Spleen (tissue), 11 donors: Measurements from ENCODE around the gene PDXK. TPM values are rescaled to one million over a fixed set of nuclear protein-coding genes. Genes with fewer than 3 reads are reported as not detected.
A peak's percentile ranks its signal among the peaks of the same experiment; 100 is the strongest.

ENCODE experiments used
- DNase-seq: peaks from one replicate; pipeline ENCODE4 v3.0.0-alpha.2; 2020
- H3K27ac ChIP-seq, 8 donors: fragments of 200-600 bp; sonication (generic) in 7 of 8; 1 replicate in 4 of 8; 2 replicates in 4 of 8; pipeline versions ENCODE4 v1.5.0 to v1.8.0; 2016 to 2021; ENCODE audit warnings: inconsistent platforms in 4 of 8, mild to moderate bottlenecking in 4 of 8, moderate library complexity in 1 of 8
- H3K27me3 ChIP-seq, 7 donors: fragments of 200-600 bp; sonication (generic) in 6 of 7; replicated peaks in 1 of 7; 1 replicate in 4 of 7; 2 replicates in 3 of 7; pipeline versions ENCODE4 v1.5.0 to v1.8.0; 2016 to 2021; ENCODE audit warnings: inconsistent platforms in 3 of 7, mild to moderate bottlenecking in 1 of 7
- H3K36me3 ChIP-seq, 6 donors: fragments of 200-600 bp; sonication (generic) in 5 of 6; 1 replicate in 4 of 6; 2 replicates in 2 of 6; pipeline versions ENCODE4 v1.5.0 to v1.8.0; 2016 to 2021; ENCODE audit warnings: inconsistent platforms in 2 of 6
- H3K4me1 ChIP-seq, 6 donors: fragments of 200-600 bp; sonication (generic) in 5 of 6; 1 replicate in 3 of 6; 2 replicates in 3 of 6; pipeline versions ENCODE4 v1.5.0 to v1.8.0; 2016 to 2021; ENCODE audit warnings: inconsistent platforms in 3 of 6
- H3K4me3 ChIP-seq, 8 donors: fragments of 200-600 bp; sonication (generic) in 7 of 8; 1 replicate in 4 of 8; 2 replicates in 4 of 8; pipeline versions ENCODE4 v1.5.0 to v1.8.0; 2016 to 2021; ENCODE audit warnings: inconsistent platforms in 4 of 8, mild to moderate bottlenecking in 4 of 8, moderate library complexity in 2 of 8
- H3K9me3 ChIP-seq, 8 donors: fragments of 200-600 bp; sonication (generic) in 7 of 8; 1 replicate in 4 of 8; 2 replicates in 4 of 8; pipeline versions ENCODE4 v1.5.0 to v1.8.0; 2016 to 2021; ENCODE audit warnings: inconsistent platforms in 4 of 8
- POLR2A ChIP-seq, 3 donors: fragments of 450-650 bp; IDR thresholded peaks; one replicate each; pipeline ENCODE4 v1.5.1; 2017; ENCODE audit warnings: antibody characterized with exemption in 3 of 3, mild to moderate bottlenecking in 1 of 3
- POLR2AphosphoS5 ChIP-seq, 3 donors: sonication (generic); formaldehyde crosslinking; IDR thresholded peaks; one replicate each; pipeline ENCODE4 v1.5.1; 2017; ENCODE audit warnings: antibody characterized with exemption in 3 of 3
- WGBS, 5 donors: extraction: QIAGEN DNeasy Blood & Tissue Kit in 3 of 5; methylation state at CpG; one replicate each; pipeline versions ENCODE4 v1.1.5 to v1.1.7; 2013 to 2018; 5-methylcytosine and 5-hydroxymethylcytosine counted together
- intact Hi-C: fragments of 100-400 bp; cut with DNase I; formaldehyde crosslinking; loops from one replicate; pipeline ENCODE4 v1.15.0; 2023; ENCODE audit warnings: low total_unique reads
- polyA plus RNA-seq, 3 donors: library from polyadenylated mRNA; stranded (reverse); fragments of 200-250 nt; gene quantifications; one replicate each; pipeline ENCODE4 v1.2.1, GENCODE V29; 2013
- total RNA-seq, 7 donors: library from RNA; depleted of rRNA in 3 of 7; stranded (reverse); fragments of >200 nt in 3 of 7; fragmentation: NEBNext Ultra II Directional in 4 of 7; extraction: Animal tissue kit (Norgen Biotek cat#: 25700) in 4 of 7; gene quantifications; one replicate each; pipeline versions ENCODE4 v1.1.0 to v1.2.1, GENCODE V29; 2016 to 2021
- TF ChIP-seq, protein P1 (sequence below), 11 experiments: fragments of 200-600 bp in 7 of 11; fragments of 450-650 bp in 4 of 11; sonication (generic) in 4 of 11; IDR thresholded peaks in 8 of 11; conservative IDR thresholded peaks in 3 of 11; 1 replicate in 7 of 11; 2 replicates in 4 of 11; pipeline versions ENCODE4 v1.4.0 to v1.8.0; 2016 to 2021; ENCODE audit warnings: antibody characterized with exemption in 11 of 11, inconsistent platforms in 4 of 11, mild to moderate bottlenecking in 1 of 11
- donor health status: healthy with polysubstance abuse.
- donor health status: DM: no; HTN: no; CAD: no; lungs with moderate emphysema.
- donor health status: DM: no; HTN: no; CAD: no.
- donor health status: Bipolar disorder and iron deficiency.
- donor health status: healthy.
- donor health status: DM: no; HTN: no; CAD: no.
- donor health status: DM: yes; HTN: yes; CAD: no.

The PDXK gene
- total and polyA plus RNA-seq, 10 donors = 17.9 to 82.9 (median 51.0) TPM

GRCh38 chr21:43731891-43732711 is 13.2 kb downstream of the PDXK start:
- no peak for DNase-seq
- H3K9me3 ChIP-seq = no peaks in the 10 kb centered on the region
- peak overlapping the region in 1 of 8 donors; percentile 56 for H3K27ac ChIP-seq
- peaks cover 0 to 54% (median 16%) of the 10 kb centered on the region in 6 donors for H3K36me3 ChIP-seq
- peaks cover 16 to 84% (median 45%) of the 10 kb centered on the region in 6 donors for H3K4me1 ChIP-seq
- no peak overlapping the region for H3K4me3 ChIP-seq
- intact Hi-C loops = no loop called here
- no peak for TF ChIP-seq POLR2A (IDR thresholded peaks at IDR 0.05)
- TF ChIP-seq, protein P1, sequence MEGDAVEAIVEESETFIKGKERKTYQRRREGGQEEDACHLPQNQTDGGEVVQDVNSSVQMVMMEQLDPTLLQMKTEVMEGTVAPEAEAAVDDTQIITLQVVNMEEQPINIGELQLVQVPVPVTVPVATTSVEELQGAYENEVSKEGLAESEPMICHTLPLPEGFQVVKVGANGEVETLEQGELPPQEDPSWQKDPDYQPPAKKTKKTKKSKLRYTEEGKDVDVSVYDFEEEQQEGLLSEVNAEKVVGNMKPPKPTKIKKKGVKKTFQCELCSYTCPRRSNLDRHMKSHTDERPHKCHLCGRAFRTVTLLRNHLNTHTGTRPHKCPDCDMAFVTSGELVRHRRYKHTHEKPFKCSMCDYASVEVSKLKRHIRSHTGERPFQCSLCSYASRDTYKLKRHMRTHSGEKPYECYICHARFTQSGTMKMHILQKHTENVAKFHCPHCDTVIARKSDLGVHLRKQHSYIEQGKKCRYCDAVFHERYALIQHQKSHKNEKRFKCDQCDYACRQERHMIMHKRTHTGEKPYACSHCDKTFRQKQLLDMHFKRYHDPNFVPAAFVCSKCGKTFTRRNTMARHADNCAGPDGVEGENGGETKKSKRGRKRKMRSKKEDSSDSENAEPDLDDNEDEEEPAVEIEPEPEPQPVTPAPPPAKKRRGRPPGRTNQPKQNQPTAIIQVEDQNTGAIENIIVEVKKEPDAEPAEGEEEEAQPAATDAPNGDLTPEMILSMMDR (IDR thresholded peaks at IDR 0.05 in 8 of 11, conservative IDR thresholded peaks at IDR 0.05 in 3 of 11) = no peak
- no peak for TF ChIP-seq POLR2AphosphoS5 (IDR thresholded peaks at IDR 0.05)
- H3K27me3 ChIP-seq = no peaks in the 10 kb centered on the region
- 85 to 92% (median 87%) methylated on average over 19 to 23 of the region's 23 CpGs for WGBS, 5 donors

- H3K36me3 ChIP-seq = peaks cover 0 to 63% (median 21%) of the 10 kb centered on the region in 6 donors
- TF ChIP-seq POLR2AphosphoS5 (IDR thresholded peaks at IDR 0.05) (no peak), POLR2A (IDR thresholded peaks at IDR 0.05) (no peak)
- TF ChIP-seq, protein P1 (IDR thresholded peaks at IDR 0.05 in 8 of 11, conservative IDR thresholded peaks at IDR 0.05 in 3 of 11) = no peak
- peak overlapping the region in 2 of 8 donors; percentile 56 for H3K27ac ChIP-seq
- peaks cover 6 to 74% (median 35%) of the 10 kb centered on the region in 6 donors for H3K4me1 ChIP-seq
- H3K4me3 ChIP-seq = peak overlapping the region in 1 of 8 donors; percentile 10
- H3K27me3 ChIP-seq = no peaks in the 10 kb centered on the region
- no peak for DNase-seq
- 39 to 72% (median 63%) methylated on average over 9 to 10 of the region's 10 CpGs for WGBS, 5 donors
- no peaks in the 10 kb centered on the region for H3K9me3 ChIP-seq
- intact Hi-C loops = no loop called here
Measured at GRCh38 chr21:43733060-43733459, 14.1 kb downstream of the PDXK start.

DNA sequence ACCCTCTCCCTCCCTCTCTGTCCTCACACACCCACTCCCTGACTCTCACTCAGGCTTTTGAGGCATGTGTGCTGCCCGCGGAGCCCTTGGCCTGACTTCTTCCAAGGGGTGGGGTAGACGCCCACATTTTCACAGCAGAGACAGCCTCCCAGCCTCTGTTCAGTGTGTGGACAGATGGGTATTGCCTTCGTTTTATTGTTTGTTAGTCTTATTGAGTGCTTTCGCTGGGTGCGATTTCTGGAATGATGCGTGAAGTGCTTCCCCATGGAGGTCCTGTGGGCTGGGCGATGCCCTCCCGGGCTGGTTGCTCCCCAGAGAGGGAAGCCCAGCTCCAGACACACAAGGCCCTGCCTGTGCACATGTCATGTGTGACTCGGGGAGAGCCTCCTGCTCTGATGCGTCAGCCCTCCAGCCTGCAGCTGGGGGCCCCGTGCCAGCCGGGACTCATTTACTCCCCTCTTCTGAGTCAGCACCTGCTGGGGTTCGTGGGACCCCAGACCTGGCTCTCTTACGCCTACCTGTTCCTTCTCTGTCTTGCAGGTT is 14.7 kb downstream of the PDXK start:
- WGBS, 5 donors = 66 to 91% (median 80%) methylated on average over 15 of the region's 15 CpGs
- no peak for DNase-seq
- H3K36me3 ChIP-seq = peaks cover 0 to 67% (median 21%) of the 10 kb centered on the region in 6 donors
- no peaks in the 10 kb centered on the region for H3K9me3 ChIP-seq
- peak overlapping the region in 1 of 8 donors; percentile 10 for H3K4me3 ChIP-seq
- no peaks in the 10 kb centered on the region for H3K27me3 ChIP-seq
- TF ChIP-seq, protein P1 (IDR thresholded peaks at IDR 0.05 in 8 of 11, conservative IDR thresholded peaks at IDR 0.05 in 3 of 11) = no peak
- no peak for TF ChIP-seq POLR2A (IDR thresholded peaks at IDR 0.05)
- TF ChIP-seq POLR2AphosphoS5 (IDR thresholded peaks at IDR 0.05) = no peak
- peak overlapping the region in 2 of 8 donors; percentile 56 for H3K27ac ChIP-seq
- intact Hi-C loops = no loop called here
- H3K4me1 ChIP-seq = peaks cover 2 to 69% (median 30%) of the 10 kb centered on the region in 6 donors
